Panc1 (cell line): ENCODE measurements around the gene RACK1. TPM values are rescaled to one million over a fixed set of nuclear protein-coding genes. Genes with fewer than 3 reads are reported as not detected.
A peak's percentile ranks its signal among the peaks of the same experiment; 100 is the strongest.

Experiments used
- ATAC-seq: fragments of 200-7000 bp; cut with Tn5 transposase; 2 replicates; pipeline ENCODE4 v1.9.1; 2020; ENCODE audit warnings: mild to moderate bottlenecking, moderate library complexity
- BruUV-seq: library from RNA; stranded (reverse); fragments of 400-500 nt; replicated peaks from 2 replicates; lab custom pipeline; 2021; lab: Mats Ljungman, UMichigan
- CTCF ChIA-PET: fragments of 300-600 bp; sonication (Branson Sonifier 250); formaldehyde crosslinking; loops from one replicate; lab custom pipeline; 2022; ENCODE audit warnings: antibody characterized with exemption; lab: Charles Lee
- POLR2A ChIA-PET: fragments of 300-600 bp; sonication (Branson Sonifier 250); formaldehyde crosslinking; loops from one replicate; lab custom pipeline; 2022; ENCODE audit warnings: antibody characterized with exemption; lab: Charles Lee
- DNase-seq: peaks from one replicate; pipeline ENCODE4 v3.0.0-alpha.2; 2010; ENCODE audit warnings: low read depth, low spot score
- H3K27ac ChIP-seq: 2 replicates; pipeline ENCODE4 v1.5.1; 2011; ENCODE audit warnings: mild to moderate bottlenecking, low read length, inconsistent platforms
- H3K27me3 ChIP-seq: fragments of 200-500 bp; sonication (Bioruptor generic); 2 replicates; pipeline ENCODE4 v1.6.0; 2014; ENCODE audit warnings: low read length, inconsistent platforms; ENCODE audit not compliant: control insufficient read depth, insufficient read depth
- H3K36me3 ChIP-seq: fragments of 200-500 bp; sonication (Bioruptor generic); 2 replicates; pipeline ENCODE4 v1.5.1; 2014; ENCODE audit warnings: inconsistent platforms, mild to moderate bottlenecking, low read length, moderate library complexity; ENCODE audit not compliant: control insufficient read depth, insufficient read depth
- H3K4me1 ChIP-seq: 2 replicates; pipeline ENCODE4 v1.5.1; 2011; ENCODE audit warnings: inconsistent platforms, mild to moderate bottlenecking, low read length, moderate library complexity; ENCODE audit not compliant: control insufficient read depth, insufficient read depth
- H3K4me3 ChIP-seq, 2 experiments: 2 replicates each; pipeline ENCODE4 v1.5.1; 2011 to 2012; ENCODE audit warnings: low read depth in 2 of 2, low read length in 2 of 2, mild to moderate bottlenecking in 2 of 2, inconsistent platforms in 1 of 2, moderate library complexity in 1 of 2
- H3K9me3 ChIP-seq: fragments of 200-500 bp; sonication (Bioruptor generic); 2 replicates; pipeline ENCODE4 v1.5.1; 2014; ENCODE audit warnings: low read depth, mild to moderate bottlenecking, inconsistent platforms, low read length, moderate library complexity; ENCODE audit not compliant: control insufficient read depth, insufficient read depth
- CTCF ChIP-seq: fragments of 450-650 bp; IDR thresholded peaks from 2 replicates; pipeline ENCODE4 v1.5.1; 2017; ENCODE audit warnings: mild to moderate bottlenecking
- POLR2AphosphoS5 ChIP-seq: IDR thresholded peaks from 2 replicates; pipeline ENCODE4 v1.6.1; 2012; ENCODE audit warnings: mild to moderate bottlenecking, low read depth, low read length, moderate library complexity
- REST ChIP-seq, 2 experiments: IDR thresholded peaks; 2 replicates each; pipeline ENCODE4 v1.6.1; 2011 to 2012; ENCODE audit warnings: low read depth in 2 of 2, control low read depth in 1 of 2, low read length in 1 of 2, mild to moderate bottlenecking in 1 of 2, moderate library complexity in 1 of 2; ENCODE audit not compliant: insufficient read depth in 1 of 2
- SIN3A ChIP-seq: IDR thresholded peaks from 2 replicates; pipeline ENCODE4 v1.6.1; 2012; ENCODE audit warnings: low read depth, mild to moderate bottlenecking, low read length, moderate library complexity, borderline replicate concordance; ENCODE audit not compliant: insufficient read depth
- TCF7L2 ChIP-seq: IDR thresholded peaks from 2 replicates; pipeline ENCODE4 v1.6.1; 2011; ENCODE audit warnings: mild to moderate bottlenecking, low read depth, low read length, inconsistent platforms
- in situ Hi-C: cut with HindIII; loops from 2 replicates; pipeline ENCODE4 v1.10.0; 2016; ENCODE audit warnings: low sequenced_read_pairs, low pct_unique_long_range_greater_than_20kb
- intact Hi-C: fragments of 100-400 bp; cut with micrococcal nuclease; formaldehyde crosslinking; loops from one replicate; pipeline ENCODE4 v1.10.0; 2022; ENCODE audit not compliant: unreplicated experiment
- total RNA-seq: library from RNA; stranded (reverse); gene quantifications from one replicate; pipeline ENCODE4 v1.2.1, GENCODE V29; 2021; ENCODE audit not compliant: unreplicated experiment

The RACK1 gene
- total RNA-seq, 1 experiment from 2014 or later, result 1,623 TPM

GRCh38 chr5:181245427-181246275 lies 1.9 kb upstream of the RACK1 start:
- ChIA-PET POLR2A (interaction anchor here (0.6 kb wide), 1 partner anchor 15 kb away, joined by 3 read pairs; no protein-coding TSS in a partner anchor), CTCF (no interaction called here)
- TF ChIP-seq TCF7L2 (no peak), POLR2AphosphoS5 (peak; percentile 38; the same call in 1 of the 2 replicates)
- Histone ChIP-seq H3K27me3 (no peaks in the 10 kb centered on the region), H3K9me3 (no peaks in the 10 kb centered on the region), H3K4me3 (peak overlapping the region; percentile 87 to 97), H3K4me1 (peaks cover 43% of the 10 kb centered on the region), H3K27ac (peak overlapping the region; percentile 99), H3K36me3 (peaks cover 19% of the 10 kb centered on the region)
- ATAC-seq (peak; percentile 9), DNase-seq (no peak)
- in situ Hi-C loops (no loop called here), intact Hi-C loops (no loop called here)
- BruUV-seq, result no TSS peak

- peak overlapping the region; percentile 78 to 97 for H3K4me3 ChIP-seq
- ChIA-PET CTCF (no interaction called here), POLR2A (interaction anchor here (1.0 kb wide), 1 partner anchor 20 kb away, joined by 9 read pairs; the partner anchor contains the start of gene TRIM41)
- no peak; the same call in 1 of the 2 replicates for ATAC-seq
- no peak for DNase-seq
- no peaks in the 10 kb centered on the region for H3K9me3 ChIP-seq
- intact Hi-C loops (no loop called here), in situ Hi-C loops (no loop called here)
- H3K36me3 ChIP-seq, result peaks cover 32% of the 10 kb centered on the region
- H3K27ac ChIP-seq, result peak overlapping the region; percentile 99
- no peak for TF ChIP-seq TCF7L2
- no peak for TF ChIP-seq SIN3A
- no peak for TF ChIP-seq REST (IDR thresholded peaks at IDR 0.05; ENCODE audit: insufficient read depth in 1 of 2, low read depth in 2 of 2, low read length in 1 of 2)
- TF ChIP-seq POLR2AphosphoS5, result no peak
- TF ChIP-seq CTCF, result no peak
- H3K27me3 ChIP-seq, result no peaks in the 10 kb centered on the region
- H3K4me1 ChIP-seq, result peaks cover 32% of the 10 kb centered on the region
- TSS peak; percentile 79 for BruUV-seq
Measured at GRCh38 chr5:181243018-181243563, 615 bp downstream of the RACK1 start.
